RCC 7860 (cell line): ENCODE results near the gene ZKSCAN4.

Experiments used
- DNase-seq: peaks from one replicate; pipeline ENCODE4 v3.0.0-alpha.2; 2015; ENCODE audit warnings: low spot score
- FAIRE-seq: peaks from 2 replicates; lab custom pipeline; 2012; peaks lifted over from hg19 to GRCh38; lab: Jason Lieb, UNC

The ZKSCAN4 gene

DNA sequence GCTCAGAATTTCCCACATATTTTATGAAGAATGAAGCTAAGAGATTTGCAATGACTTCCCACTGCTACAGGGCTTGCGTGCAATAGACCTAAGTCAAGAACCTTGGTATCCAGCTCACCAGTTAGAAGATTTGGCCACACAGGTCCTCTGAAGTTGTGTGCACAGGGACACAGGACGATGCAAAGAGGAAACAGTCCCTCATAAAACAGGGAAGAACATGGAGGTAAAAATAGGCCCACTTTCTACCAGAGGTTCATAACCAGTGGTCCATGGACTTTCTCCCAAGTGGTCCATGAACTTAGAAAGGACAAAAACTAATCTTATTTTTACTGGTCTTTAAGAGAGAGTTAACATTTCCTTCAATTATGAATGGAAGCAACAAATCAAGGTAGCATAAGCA lies 1.3 kb downstream of the ZKSCAN4 start:
- DNase-seq: no peak
- no peak for FAIRE-seq

DNA sequence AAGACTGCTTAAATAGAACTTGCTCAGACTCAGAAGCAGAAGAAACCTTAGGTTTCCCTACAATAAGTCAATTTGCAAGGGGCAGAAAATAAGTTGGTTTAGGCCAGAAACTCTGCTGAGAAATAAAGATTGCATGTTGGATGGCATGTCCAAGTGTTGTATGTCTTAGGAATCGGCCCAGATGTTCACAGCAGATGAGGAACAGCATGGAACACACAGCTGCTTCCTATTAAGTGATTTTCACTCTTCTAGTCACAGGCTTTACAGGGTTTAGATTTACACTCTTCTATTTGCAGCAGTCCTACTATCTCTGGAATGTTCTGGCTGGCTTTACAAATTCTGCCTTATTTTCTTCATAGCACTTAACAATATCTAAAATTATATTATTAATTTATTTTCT lies 3.2 kb downstream of the ZKSCAN4 start:
- DNase-seq: no peak
- FAIRE-seq: no peak

DNA sequence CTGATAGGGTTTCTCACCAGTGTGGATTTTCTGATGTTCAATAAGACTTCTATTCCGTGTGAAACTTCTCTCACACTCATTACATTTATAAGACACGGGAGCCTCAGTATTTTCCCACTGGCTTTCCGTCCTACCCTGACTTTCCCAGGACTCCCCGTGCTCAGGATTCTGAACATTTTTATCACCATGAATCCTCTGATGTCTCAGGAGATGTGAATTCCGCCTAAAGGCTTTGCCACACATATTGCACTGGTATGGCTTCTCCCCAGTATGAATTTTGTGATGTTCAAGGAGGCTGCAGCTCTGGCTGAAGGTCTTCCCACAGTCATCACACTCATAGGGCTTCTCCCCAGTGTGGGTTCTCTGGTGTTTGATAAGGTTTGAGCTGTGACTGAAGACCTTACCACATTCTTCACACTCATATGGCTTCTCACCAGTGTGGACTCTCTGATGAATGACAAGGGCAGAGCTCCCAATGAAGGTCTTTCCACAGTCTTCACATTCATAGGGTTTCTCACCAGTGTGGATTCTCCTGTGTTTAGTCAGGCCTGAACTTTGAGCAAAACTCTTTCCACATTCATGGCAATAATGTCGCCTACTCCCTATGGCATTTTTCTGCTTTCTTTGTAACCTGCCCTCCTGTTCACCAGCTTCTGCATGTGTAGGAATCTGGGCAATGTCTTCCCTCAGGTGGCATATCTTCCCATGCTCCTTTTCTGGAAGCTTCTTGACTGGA lies 6.7 kb downstream of the ZKSCAN4 start:
- FAIRE-seq (no peak), DNase-seq (no peak)

DNA sequence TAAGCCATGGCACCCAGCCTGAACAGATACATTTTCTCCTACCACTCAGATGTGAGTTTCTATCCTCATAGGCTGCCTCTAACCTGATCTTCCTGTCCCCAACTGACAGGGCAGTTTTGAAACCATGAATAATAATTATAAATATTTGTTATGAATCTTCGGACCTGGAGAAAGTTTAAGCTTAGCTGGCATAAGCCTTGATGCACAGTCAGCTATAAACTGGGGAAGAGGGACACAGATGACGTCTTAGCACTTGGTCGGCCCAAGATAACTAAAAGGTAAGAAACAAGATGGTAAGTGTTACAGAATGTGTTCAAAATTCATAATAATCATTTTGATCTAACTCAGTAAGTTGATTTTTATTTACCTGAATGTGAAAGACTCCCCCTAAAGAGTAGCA lies 8.1 kb downstream of the ZKSCAN4 start:
- FAIRE-seq (no peak), DNase-seq (no peak)

DNA sequence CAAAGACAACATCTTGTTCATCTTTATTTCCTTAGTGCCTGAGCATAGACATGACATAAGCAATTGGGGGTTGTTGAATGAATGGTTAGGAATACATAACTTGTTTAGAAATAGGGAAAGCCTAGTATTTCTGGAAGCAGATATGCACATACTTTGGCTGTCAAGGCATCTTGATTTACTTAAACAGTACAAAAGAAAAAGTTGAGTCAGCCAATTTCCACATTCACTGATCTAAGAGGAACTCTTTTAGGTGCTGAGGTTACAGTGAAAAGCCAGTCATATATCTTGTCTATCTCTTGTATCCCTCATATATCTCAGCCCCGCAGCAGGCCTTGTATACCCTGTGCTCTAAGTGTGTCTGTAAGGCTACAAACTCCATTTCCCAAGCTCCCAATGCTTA lies 11.6 kb downstream of the ZKSCAN4 start:
- FAIRE-seq (no peak), DNase-seq (no peak)

DNA sequence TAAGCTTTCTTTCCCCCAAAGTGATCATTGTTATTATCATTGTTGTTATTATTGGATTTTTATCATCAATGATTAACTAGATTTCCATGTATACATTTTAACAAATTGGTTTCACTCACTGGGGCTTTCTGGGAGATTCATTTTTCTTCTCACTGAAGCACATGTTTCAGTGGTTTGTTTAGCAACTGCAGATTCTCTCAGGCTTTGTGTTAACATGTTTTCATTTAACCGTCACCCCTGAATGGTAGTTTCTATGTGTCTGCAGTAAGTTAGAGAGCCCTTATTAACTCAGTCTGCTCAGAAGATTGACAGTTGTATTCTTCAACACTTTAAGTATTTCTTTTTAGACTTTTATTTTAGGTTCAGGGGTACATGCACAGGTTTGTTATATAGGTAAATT lies 12.4 kb downstream of the ZKSCAN4 start:
- FAIRE-seq (no peak), DNase-seq (no peak)

DNA sequence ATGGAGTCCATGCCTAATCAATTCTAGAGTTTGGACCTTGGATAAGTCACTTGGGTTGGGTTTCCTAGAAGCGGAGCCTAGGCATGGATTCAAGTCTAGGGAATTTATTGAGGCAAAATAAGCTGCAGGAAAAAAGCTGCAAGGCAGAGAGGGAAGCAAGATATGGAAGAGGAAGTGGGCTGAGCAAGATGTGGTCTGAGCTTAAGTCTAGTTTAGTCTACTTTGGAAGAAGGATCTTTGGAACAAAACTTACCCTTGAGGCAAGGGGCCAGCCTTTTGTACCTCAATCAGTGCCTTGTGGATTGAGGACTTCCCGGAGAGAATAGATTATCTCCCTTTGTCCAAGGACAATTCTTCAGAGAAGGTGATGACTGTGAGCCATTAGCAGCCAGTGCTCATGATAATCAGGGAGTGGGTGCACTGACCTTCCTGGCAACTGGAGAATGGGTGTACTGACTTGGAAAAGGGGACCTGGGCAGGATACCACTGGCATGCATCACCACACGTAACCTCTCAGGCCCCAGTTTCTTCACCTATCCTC lies 16.1 kb downstream of the ZKSCAN4 start:
- no peak for FAIRE-seq
- no peak for DNase-seq

DNA sequence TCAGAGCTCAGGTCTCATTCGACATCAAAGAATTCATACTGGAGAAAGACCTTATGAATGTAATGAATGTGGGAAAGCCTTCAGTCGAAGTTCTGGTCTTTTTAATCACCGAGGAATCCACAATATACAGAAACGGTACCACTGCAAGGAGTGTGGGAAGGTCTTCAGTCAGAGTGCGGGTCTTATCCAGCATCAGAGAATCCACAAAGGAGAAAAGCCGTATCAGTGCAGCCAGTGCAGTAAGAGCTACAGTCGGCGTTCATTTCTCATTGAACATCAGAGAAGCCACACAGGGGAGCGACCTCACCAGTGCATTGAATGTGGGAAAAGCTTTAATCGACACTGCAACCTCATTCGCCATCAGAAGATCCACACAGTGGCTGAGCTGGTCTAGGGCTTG lies 19.3 kb downstream of the ZKSCAN4 start:
- FAIRE-seq (no peak), DNase-seq (no peak)

DNA sequence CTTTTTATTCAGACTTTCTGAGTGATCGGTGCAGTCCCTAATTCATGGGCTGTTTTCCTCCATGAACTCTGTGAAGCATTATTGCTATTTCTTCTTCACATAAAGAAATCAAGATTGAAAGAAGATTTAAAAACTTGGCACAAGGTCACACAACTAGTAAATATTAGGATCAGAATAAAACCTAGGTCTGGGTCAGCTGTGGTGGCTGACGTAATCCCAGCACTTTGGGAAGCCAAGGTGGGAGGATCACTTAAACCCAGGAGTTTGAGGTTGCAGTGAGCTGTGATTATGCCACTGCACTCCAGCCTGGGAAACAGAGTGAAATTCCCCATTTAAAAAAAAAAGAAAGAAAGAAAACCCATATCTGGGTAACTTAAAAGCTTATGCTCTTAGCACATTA lies 25.6 kb downstream of the ZKSCAN4 start:
- no peak for FAIRE-seq

DNA sequence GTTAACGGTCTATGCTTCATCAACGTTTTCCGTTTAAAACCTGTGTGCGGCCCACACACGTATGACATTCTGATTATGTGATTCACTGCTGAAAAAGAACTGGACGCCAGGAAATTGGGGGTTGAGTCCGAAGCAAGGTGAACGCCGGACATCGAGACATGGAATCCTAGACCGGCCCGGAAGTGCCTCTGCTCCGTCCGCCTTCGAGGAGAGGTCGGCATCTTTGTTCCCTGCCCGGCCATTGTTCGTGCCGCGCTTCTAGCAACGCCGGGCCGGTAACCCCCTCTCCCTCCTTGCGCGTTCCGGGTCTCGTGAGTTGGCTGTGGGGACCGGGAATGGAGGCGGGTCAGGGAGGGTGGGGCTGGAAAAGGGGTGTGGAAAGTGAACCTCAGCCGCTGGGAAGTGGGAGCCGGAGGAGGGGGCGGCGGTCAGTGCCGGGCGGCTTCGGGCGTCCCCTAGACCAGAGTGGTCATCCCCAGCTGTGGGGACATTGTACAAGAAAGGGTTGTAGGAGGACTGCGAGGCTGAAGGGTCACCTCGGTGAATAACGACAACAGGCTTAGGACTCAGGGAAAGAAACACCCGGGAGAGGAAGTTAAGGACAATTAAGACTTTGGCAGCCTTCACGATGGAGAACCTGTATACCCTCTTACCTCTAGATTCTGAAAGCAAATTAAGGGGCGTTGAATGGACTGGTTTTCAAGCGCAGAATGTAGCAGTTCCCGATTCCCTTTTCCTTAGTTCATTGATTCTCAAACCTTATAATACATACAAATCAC lies 26.8 kb downstream of the ZKSCAN4 start, which contains the start of gene ZSCAN9:
ZSCAN9 (plus strand) TSS at position 220 of the 779 bp plus-strand sequence. CDS start 1,810 bp downstream, outside the sequence.
- peak; percentile 71 for FAIRE-seq
- peak; percentile 84 for DNase-seq

More for the DNA sequence above, 25.6 kb downstream of the ZKSCAN4 start:
- DNase-seq: no peak

DNA sequence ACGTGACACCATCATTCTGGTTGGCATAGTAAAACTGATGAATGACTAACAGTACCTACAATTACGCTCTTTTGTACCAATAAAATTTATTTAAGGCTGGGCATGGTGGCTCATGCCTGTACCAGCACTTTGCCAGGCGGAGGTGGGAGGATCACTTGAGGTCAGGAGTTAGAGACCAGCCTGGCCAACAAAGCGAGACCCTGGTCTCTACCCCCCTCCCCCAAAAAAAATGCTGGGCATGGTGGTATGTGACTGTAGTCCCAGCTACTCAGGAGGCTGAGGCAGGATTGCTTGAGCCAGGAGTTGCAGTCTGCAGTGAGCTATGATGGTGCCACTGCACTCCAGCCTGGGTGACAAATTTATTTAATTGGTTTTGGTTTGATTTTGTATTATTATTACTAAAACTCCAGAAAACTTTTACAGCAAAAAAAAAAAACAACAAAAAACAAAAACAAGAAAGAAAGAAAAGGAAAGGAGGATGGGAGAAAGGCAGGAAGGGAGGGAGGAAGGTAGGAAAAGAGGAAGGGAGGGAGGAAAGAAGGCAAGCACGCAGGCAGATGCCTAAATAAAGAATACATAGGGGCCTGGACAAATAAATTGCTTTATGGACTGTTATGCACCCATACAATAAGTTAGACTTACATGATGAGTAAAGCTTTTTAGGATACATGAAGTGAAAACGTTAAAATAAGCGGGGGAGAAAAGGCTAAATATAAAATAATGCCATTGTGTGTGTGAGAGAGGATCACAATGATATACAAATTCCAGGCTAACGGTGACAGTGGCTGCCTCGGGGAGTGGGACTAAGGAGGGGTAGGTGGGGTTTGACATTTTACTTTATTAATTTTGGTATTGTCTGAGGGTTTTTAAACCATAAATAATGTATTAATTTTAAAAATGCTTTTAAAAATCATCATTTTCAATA lies 27.7 kb downstream of the ZKSCAN4 start:
- DNase-seq: no peak
- FAIRE-seq: no peak

DNA sequence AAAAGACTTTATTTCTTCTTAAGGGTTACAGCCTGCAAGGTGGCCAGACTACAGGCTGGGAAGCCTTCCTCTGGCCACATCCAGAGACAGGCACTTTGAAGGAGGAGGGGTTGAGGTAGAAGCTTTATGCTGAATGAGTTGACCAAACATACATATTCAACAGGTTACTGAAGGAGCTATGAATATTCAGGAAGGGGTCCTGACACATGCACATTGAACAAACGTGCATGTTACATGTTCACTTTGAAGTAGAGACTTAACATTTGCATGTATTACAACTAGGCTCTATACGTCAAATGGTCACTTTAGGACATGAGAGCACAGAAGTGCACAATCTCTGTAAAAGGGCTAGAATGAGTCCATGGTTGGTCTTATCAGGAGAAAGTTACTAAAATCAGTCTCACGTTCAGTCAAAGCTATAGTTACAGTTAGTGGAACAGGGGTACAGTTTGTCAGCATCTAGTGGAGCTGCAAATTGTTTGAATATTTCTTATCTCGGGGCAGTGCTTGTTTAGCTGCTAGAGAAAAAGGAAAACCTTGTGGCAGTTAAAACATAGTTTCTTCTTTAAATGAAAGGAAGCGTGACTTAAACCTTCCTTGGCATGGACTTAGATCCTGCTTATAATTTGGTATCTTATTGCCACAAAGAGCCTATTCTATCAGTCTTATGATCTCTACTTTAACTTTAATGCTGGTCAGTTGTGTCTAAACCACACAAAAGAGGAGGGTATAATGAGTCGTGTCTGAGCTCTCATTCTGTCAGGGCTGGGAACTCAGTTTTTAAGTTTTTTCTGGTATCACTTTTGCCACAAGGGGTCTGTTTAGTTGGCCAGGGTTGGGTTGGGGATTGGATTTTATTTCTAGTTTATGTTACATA lies 31.6 kb downstream of the ZKSCAN4 start:
- no peak for FAIRE-seq
- DNase-seq: no peak

DNA sequence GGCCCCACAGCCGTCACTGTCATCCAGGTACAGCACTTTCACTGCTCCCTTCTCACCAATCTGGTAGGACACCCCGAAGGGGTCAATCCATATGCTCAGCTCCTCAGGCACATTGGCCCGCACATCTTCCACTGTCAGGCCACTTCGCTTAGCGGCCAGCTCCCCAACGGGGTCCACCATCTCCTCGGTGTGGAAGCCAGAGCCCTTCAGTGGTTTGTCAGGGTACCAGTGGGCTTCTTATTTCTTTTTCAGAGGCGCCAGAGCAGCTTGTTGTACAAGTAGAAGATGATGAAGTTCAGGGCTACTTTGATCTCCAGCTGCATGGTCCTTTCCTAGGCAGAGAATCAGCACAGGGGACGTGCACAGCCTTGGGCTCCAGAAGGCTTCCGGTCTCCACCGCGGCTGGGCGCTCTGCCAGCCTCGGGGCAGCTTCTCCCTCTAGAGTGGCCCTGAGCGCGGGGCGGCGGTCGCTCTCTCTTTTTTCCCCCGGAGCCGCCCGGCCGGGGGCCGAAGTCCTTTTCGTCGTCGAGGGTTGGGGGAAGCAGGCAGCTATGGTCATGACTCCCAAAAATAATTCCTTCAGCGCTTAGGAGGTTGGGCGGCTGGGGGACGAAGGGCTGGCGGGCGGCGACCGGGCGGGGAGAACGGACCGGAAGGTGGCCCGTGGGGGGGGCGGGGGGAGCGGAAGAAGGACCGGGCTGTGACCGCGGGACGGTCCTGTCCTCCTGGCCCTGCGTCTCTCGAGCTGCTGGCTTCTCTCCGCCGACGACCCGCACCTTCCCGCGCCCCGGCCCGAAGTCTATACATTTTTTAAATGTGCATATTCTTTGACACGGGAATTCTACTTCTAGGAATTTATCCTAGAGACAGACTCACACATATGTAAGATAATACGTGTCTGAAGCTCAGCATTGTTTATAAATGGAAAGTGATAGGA lies 33.5 kb downstream of the ZKSCAN4 start:
- DNase-seq: peak; percentile 42
- no peak for FAIRE-seq

DNA sequence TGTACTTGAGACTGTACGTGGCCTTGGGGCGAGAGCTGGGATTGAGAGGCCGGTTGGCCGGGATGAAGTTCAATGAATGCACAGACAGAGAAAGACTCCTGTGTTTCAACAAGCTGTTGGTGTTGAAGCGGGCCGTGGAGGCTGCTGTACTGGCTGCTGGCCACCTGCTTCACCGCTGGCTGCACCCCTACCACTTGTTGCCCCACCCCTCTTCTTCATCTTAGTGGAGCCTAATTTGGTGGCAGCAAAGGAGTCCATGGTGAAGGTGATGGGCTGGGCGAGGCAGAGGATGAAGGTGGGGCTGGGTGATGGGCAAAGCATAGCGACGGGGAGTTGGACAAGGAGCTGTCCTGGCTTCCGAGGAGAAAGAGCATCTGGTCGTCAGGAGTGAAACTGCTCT lies 34.2 kb downstream of the ZKSCAN4 start:
- no peak for DNase-seq
- FAIRE-seq: no peak

DNA sequence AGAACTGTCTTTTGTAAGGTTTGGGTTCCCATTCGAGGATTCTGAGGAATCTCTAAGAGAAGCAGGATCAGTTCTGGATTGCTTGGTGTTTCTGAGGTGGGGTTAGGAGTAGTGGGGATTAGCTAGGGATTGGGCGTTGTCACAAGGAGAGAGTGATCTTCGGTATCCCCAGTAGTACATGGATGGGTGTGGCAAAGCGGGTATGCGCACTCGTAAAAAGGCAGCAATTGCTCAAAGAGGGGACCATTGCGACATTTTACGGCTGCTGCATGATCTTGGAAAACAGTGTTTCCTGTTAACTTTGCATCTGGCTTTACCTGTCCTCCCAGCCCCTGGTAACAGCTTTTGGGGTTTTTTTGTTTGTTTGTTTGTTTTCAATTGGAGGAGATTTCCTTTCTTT lies 36.6 kb downstream of the ZKSCAN4 start:
- FAIRE-seq (no peak), DNase-seq (no peak)

DNA sequence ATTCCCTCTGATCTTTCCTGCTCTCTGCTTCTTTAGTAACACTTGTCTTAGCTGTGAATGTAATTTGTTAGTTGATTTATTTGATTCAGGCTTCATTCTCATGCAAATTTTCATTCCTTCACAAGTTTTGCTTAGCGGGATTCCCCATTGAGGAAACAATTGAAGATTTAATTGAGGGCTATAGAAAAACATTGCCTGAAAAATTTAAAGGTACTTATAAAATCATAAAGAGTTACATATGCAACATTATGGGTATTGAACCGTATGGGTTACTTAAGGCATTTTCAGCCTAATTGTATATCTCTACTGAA lies 38.9 kb downstream of the ZKSCAN4 start:
- DNase-seq (no peak), FAIRE-seq (no peak)

DNA sequence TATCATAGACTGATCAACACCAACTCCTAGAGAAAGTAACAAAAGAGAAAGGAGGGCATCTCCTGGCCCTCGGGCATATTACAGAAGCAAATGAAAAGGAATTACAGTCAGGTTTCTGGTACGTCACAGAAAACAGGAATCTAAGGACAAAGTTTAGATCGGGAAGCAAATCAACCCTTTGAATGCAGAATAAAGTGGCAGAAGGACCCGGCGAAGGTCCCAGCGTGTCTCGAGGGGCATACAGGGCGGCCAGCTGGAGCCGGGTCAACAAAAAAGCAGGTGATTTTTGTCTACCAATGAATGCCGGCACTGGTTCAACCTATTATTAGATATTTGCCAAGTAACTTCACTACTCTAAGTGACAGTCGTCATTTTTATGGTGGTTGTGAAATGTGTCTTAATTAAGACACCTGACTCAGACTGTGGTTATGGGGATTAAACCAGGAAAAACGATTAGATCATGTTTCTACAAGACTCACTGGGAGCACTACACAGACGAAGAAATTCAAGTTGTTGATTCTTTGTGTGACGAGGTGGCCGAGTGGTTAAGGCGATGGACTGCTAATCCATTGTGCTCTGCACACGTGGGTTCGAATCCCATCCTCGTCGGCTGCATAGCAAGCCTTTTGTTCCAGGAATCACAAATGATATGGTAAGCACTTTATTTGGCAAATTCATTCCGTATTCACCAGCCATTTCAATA lies 39.4 kb downstream of the ZKSCAN4 start:
- no peak for FAIRE-seq
- DNase-seq: peak; percentile 77

DNA sequence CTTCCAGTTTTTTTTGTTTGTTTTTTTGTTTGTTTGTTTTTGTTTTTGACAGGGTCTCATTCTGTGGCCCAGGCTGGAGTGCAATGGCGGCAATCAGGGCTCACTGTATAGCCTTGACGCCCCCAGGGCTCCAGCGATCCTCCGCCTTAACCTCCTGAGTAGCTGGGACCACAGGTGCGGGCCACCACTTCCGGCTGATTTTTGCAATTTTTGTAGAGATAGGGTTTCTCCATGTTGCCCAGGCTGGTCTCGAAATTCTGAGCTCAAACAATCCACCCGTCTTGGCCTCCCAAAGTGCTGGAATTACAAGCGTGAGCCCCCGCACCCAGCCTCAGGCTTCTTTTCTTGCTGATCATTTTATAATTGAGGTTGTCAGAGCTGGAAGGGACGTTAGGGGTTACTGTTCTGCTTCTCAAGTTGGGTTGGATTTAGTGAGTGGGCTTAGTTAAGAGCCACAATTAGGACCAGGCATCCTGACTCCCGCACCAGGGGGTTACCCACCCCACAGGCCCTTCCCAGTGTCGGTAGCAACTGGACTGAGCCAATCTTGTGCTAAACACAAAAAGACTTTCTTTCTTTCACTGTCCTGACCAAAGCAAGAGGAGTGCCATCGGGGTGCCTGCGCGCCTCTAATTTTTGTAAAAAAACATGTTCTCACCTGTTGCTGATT lies 40.1 kb downstream of the ZKSCAN4 start:
- FAIRE-seq: no peak
- DNase-seq: no peak
